ENCODE results near the gene EIF4H. TPM values are rescaled to one million over a fixed set of nuclear protein-coding genes. Genes with fewer than 3 reads are reported as not detected.
A peak's percentile ranks its signal among the peaks of the same experiment; 100 is the strongest.

The EIF4H gene
- total RNA-seq, 4 donors from 2014 or later: 175 to 250 (median 213) TPM

DNA sequence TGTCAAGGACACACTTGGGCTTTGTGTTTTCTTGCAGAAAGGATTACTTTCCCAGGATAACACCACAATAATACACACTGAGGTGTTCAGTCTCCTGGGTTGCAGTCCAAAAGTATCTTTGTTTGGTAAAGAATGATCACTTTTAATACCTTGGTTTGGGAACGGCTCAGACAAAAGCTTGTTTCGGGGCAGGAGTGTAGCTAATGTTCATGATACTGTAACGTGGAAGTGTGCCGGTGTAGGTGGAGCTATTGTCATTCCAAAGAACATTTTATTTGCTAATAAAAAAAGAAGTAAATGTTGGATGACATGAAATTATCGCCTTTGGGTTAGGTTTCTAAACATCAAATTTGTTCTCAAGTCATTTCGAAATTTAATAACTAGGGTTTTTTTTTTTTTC, 1.2 kb downstream of the EIF4H start:
- in situ Hi-C loops (cut with MboI; ENCODE audit: low pct_ligation_motif_present in 1 of 4, low pct_unique_long_range_greater_than_20kb in 1 of 4, low sequenced_read_pairs in 3 of 4) (loop anchor here in 2 of 4 donors (25.0 kb wide), 2 partner anchors 88 to 113 kb away; partner anchors contain the start of gene LIMK1 (in 1 of the 2)), intact Hi-C loops (cut with DNase I; ENCODE audit: low total_unique reads) (loop anchor here (10.0 kb wide), 1 partner anchor 111 kb away; no protein-coding TSS in a partner anchor)
- Histone ChIP-seq H3K9me3 (no peaks in the 10 kb centered on the region), H3K36me3 (no peaks in the 10 kb centered on the region), H3K27ac (peak overlapping the region; percentile 95 to 98 (median 97)), H3K4me1 (peaks cover 31 to 69% (median 58%) of the 10 kb centered on the region in 4 donors), H3K27me3 (no peaks in the 10 kb centered on the region), H3K4me3 (peak overlapping the region; percentile 73 to 98 (median 90))
- TF ChIP-seq, protein P1, sequence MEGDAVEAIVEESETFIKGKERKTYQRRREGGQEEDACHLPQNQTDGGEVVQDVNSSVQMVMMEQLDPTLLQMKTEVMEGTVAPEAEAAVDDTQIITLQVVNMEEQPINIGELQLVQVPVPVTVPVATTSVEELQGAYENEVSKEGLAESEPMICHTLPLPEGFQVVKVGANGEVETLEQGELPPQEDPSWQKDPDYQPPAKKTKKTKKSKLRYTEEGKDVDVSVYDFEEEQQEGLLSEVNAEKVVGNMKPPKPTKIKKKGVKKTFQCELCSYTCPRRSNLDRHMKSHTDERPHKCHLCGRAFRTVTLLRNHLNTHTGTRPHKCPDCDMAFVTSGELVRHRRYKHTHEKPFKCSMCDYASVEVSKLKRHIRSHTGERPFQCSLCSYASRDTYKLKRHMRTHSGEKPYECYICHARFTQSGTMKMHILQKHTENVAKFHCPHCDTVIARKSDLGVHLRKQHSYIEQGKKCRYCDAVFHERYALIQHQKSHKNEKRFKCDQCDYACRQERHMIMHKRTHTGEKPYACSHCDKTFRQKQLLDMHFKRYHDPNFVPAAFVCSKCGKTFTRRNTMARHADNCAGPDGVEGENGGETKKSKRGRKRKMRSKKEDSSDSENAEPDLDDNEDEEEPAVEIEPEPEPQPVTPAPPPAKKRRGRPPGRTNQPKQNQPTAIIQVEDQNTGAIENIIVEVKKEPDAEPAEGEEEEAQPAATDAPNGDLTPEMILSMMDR (IDR thresholded peaks at IDR 0.05): no peak
- TF ChIP-seq EP300 (IDR thresholded peaks at IDR 0.05; ENCODE audit: low read depth) (no peak), POLR2AphosphoS5 (IDR thresholded peaks at IDR 0.05) (peak in 1 of 3 donors; percentile 39)
- WGBS, 2 donors (ENCODE audit: low coverage in 1 of 2): 0 to 6% methylated on average over 6 of the region's 6 CpGs
- DNase-seq: no peak

DNA sequence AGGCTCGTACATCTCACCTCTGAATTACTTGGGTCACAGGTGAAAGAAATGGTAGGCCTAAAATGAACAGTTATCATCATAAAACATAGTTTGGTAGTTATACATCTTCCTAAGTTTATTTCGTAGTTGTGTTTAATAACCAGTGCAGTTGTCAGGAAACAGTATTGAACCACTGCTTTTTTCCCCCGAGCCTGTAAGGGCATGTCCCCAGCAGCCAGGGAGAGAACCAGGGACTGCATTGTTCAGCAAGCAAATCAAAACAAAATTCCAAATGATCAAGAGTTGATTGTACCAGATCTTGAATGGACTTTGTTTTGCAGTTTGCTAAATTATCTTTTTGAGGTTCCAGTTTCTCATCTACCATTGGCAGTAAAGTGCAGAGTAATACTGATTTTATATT, 2.4 kb downstream of the EIF4H start:
- H3K9me3 ChIP-seq: no peaks in the 10 kb centered on the region
- no peak for DNase-seq
- in situ Hi-C loops (cut with MboI; ENCODE audit: low pct_ligation_motif_present in 1 of 4, low pct_unique_long_range_greater_than_20kb in 1 of 4, low sequenced_read_pairs in 3 of 4): loop anchor here in 2 of 4 donors (25.0 kb wide), 2 partner anchors 89 to 114 kb away; partner anchors contain the start of gene LIMK1 (in 1 of the 2)
- H3K36me3 ChIP-seq: no peaks in the 10 kb centered on the region
- no peak for TF ChIP-seq POLR2AphosphoS5 (IDR thresholded peaks at IDR 0.05)
- TF ChIP-seq, protein P1 (IDR thresholded peaks at IDR 0.05): no peak
- no peak for TF ChIP-seq POLR2A (IDR thresholded peaks at IDR 0.05)
- no peak for TF ChIP-seq EP300 (IDR thresholded peaks at IDR 0.05; ENCODE audit: low read depth)
- intact Hi-C loops (cut with DNase I; ENCODE audit: low total_unique reads): loop anchor here (10.0 kb wide), 1 partner anchor 112 kb away; no protein-coding TSS in a partner anchor
- H3K4me3 ChIP-seq: no peak overlapping the region
- no peaks in the 10 kb centered on the region for H3K27me3 ChIP-seq
- 52 to 58% methylated on average over 3 of the region's 3 CpGs for WGBS, 2 donors (ENCODE audit: low coverage in 1 of 2)
- peaks cover 43 to 81% (median 67%) of the 10 kb centered on the region in 4 donors for H3K4me1 ChIP-seq
- H3K27ac ChIP-seq: peak overlapping the region in 2 of 4 donors; percentile 6 to 35

DNA sequence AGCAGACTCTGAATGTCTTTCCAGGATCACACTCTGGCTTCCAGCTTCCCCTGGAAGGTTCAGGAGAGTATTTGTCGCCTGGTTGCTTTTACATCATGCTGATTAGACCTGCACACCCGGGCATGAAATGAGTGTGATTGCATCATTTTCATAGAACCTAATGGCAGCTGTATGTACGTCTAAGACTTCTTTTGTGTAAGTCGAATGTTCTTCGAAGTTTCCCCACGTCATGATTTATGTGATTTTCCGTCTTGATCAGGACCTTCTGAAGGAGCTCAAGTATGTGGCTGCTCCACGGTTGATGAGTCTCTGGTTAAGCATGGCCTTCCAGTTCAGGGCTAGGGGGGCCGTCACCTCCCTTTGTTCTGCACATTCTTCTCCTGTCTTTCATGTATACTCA, 4.5 kb downstream of the EIF4H start:
- in situ Hi-C loops (cut with MboI; ENCODE audit: low pct_ligation_motif_present in 1 of 4, low pct_unique_long_range_greater_than_20kb in 1 of 4, low sequenced_read_pairs in 3 of 4): loop anchor here in 2 of 4 donors (25.0 kb wide), 2 partner anchors 91 to 116 kb away; partner anchors contain the start of gene LIMK1 (in 1 of the 2)
- H3K27ac ChIP-seq: peak overlapping the region in 3 of 4 donors; percentile 7 to 41 (median 32)
- no peak overlapping the region for H3K4me3 ChIP-seq

DNA sequence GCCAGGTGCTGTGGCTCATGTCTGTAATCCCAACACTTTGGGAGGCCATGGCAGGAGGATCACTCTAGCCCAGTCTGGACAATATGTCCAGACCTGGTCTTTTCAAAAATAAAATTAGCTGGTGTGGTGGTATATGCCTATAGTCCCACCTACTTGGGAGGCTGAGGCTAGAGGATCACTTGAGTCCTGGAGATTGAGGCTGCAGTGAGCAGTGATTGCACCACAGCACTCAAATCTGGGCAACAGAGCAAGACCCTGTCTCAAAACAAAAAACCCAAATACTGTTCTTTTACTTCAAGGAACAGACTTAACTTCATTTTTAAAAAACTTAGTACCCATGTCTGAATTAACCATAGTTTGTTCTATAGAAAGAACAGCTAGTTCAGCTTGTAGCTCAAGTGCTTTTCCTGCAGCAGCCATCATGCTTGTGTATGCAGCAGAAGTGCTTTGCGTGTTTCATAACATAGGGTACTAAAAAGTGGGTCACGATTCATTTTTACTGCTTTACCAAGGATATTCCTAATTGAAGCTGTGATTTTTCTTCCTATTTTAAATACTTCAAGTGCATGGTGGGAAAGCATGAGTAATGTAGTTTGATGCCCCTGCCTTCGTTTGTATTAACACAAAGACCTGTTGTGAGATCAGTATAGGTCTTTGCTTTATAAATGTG, 5.9 kb downstream of the EIF4H start:
- in situ Hi-C loops (cut with MboI; ENCODE audit: low pct_ligation_motif_present in 1 of 4, low pct_unique_long_range_greater_than_20kb in 1 of 4, low sequenced_read_pairs in 3 of 4) (loop anchor here in 3 of 4 donors (10.0 to 25.0 kb wide), 3 partner anchors 93 to 118 kb away; partner anchors contain the start of gene LIMK1 (in 1 of the 3)), intact Hi-C loops (cut with DNase I; ENCODE audit: low total_unique reads) (loop anchor here (10.0 kb wide), 1 partner anchor 115 kb away; no protein-coding TSS in a partner anchor)
- WGBS, 2 donors (ENCODE audit: low coverage in 1 of 2): 71% methylated on average over 3 of the region's 3 CpGs
- Histone ChIP-seq H3K4me3 (no peak overlapping the region), H3K9me3 (no peaks in the 10 kb centered on the region), H3K27ac (peak overlapping the region in 1 of 4 donors; percentile 38), H3K36me3 (no peaks in the 10 kb centered on the region), H3K4me1 (peaks cover 69 to 99% (median 83%) of the 10 kb centered on the region in 4 donors), H3K27me3 (no peaks in the 10 kb centered on the region)
- TF ChIP-seq EP300 (IDR thresholded peaks at IDR 0.05; ENCODE audit: low read depth) (no peak), POLR2A (IDR thresholded peaks at IDR 0.05) (no peak), POLR2AphosphoS5 (IDR thresholded peaks at IDR 0.05) (no peak)
- TF ChIP-seq, protein P1 (IDR thresholded peaks at IDR 0.05): no peak
- DNase-seq: no peak

More for the DNA sequence above, 4.5 kb downstream of the EIF4H start:
- peaks cover 60 to 86% (median 77%) of the 10 kb centered on the region in 4 donors for H3K4me1 ChIP-seq
- WGBS, 2 donors (ENCODE audit: low coverage in 1 of 2): 41 to 45% methylated on average over 9 of the region's 9 CpGs
- TF ChIP-seq, protein P1 (IDR thresholded peaks at IDR 0.05): no peak
- no peak for TF ChIP-seq POLR2AphosphoS5 (IDR thresholded peaks at IDR 0.05)
- TF ChIP-seq POLR2A (IDR thresholded peaks at IDR 0.05): no peak
- no peak for TF ChIP-seq EP300 (IDR thresholded peaks at IDR 0.05; ENCODE audit: low read depth)
- DNase-seq: no peak
- no peaks in the 10 kb centered on the region for H3K27me3 ChIP-seq
- H3K36me3 ChIP-seq: no peaks in the 10 kb centered on the region
- no peaks in the 10 kb centered on the region for H3K9me3 ChIP-seq
- intact Hi-C loops (cut with DNase I; ENCODE audit: low total_unique reads): loop anchor here (10.0 kb wide), 1 partner anchor 114 kb away; no protein-coding TSS in a partner anchor

All from transverse colon (tissue), 4 donors.